ENCODE data around the gene TMEM167A. TPM values are rescaled to one million over a fixed set of nuclear protein-coding genes. Genes with fewer than 3 reads are reported as not detected.

The TMEM167A gene
- total RNA-seq, 2 experiments from 2014 or later: 63.8 to 68.4 TPM

GRCh38 chr5:83038924-83039323 lies 38.3 kb downstream of the TMEM167A start:
- Mint-ChIP-seq H3K36me3 (peaks cover 2% of the 10 kb centered on the region), H3K9me3 (peaks cover 2% of the 10 kb centered on the region), H3K4me3 (no peak overlapping the region), H3K27me3 (no peaks in the 10 kb centered on the region), H3K4me1 (peaks cover 3% of the 10 kb centered on the region), H3K27ac (no peak overlapping the region)
- DNase-seq: no peak
- no peak for ATAC-seq (ENCODE audit: low read depth)
- POLR2A ChIA-PET: no interaction called here

- H3K9me3 Mint-ChIP-seq: peaks cover 2% of the 10 kb centered on the region
- no peak overlapping the region for H3K27ac Mint-ChIP-seq
- H3K36me3 Mint-ChIP-seq: no peaks in the 10 kb centered on the region
- peaks cover 3% of the 10 kb centered on the region for H3K4me1 Mint-ChIP-seq
- H3K4me3 Mint-ChIP-seq: no peak overlapping the region
- DNase-seq (no peak), ATAC-seq (ENCODE audit: low read depth) (no peak)
- POLR2A ChIA-PET: no interaction called here
- no peaks in the 10 kb centered on the region for H3K27me3 Mint-ChIP-seq
Observed at GRCh38 chr5:83036991-83037575, 40.1 kb downstream of the TMEM167A start.

GRCh38 chr5:83035373-83036100 lies 41.7 kb downstream of the TMEM167A start:
- Mint-ChIP-seq H3K36me3 (no peaks in the 10 kb centered on the region), H3K27ac (no peak overlapping the region), H3K27me3 (no peaks in the 10 kb centered on the region), H3K9me3 (peaks cover 2% of the 10 kb centered on the region), H3K4me3 (no peak overlapping the region), H3K4me1 (peaks cover 3% of the 10 kb centered on the region)
- DNase-seq (no peak), ATAC-seq (ENCODE audit: low read depth) (no peak)
- POLR2A ChIA-PET: interaction anchor here (0.6 kb wide), 1 partner anchor 19 kb away, joined by 3 read pairs; no protein-coding TSS in a partner anchor

- Mint-ChIP-seq H3K27me3 (no peaks in the 10 kb centered on the region), H3K36me3 (no peaks in the 10 kb centered on the region), H3K4me1 (peaks cover 3% of the 10 kb centered on the region), H3K9me3 (peaks cover 2% of the 10 kb centered on the region), H3K4me3 (no peak overlapping the region), H3K27ac (no peak overlapping the region)
- ATAC-seq (ENCODE audit: low read depth): no peak
- no peak for DNase-seq
- POLR2A ChIA-PET: interaction anchor here (0.6 kb wide), 1 partner anchor 20 kb away, joined by 3 read pairs; no protein-coding TSS in a partner anchor
Observed at GRCh38 chr5:83034528-83035207, 42.5 kb downstream of the TMEM167A start.

GRCh38 chr5:83034036-83034435 lies 43.2 kb downstream of the TMEM167A start:
- peaks cover 3% of the 10 kb centered on the region for H3K4me1 Mint-ChIP-seq
- no peak overlapping the region for H3K4me3 Mint-ChIP-seq
- H3K9me3 Mint-ChIP-seq: peaks cover 2% of the 10 kb centered on the region
- ATAC-seq (ENCODE audit: low read depth) (no peak), DNase-seq (no peak)
- no peak overlapping the region for H3K27ac Mint-ChIP-seq
- no peaks in the 10 kb centered on the region for H3K36me3 Mint-ChIP-seq
- POLR2A ChIA-PET: no interaction called here
- no peaks in the 10 kb centered on the region for H3K27me3 Mint-ChIP-seq

- DNase-seq: no peak
- H3K9me3 Mint-ChIP-seq: peaks cover 2% of the 10 kb centered on the region
- no peaks in the 10 kb centered on the region for H3K36me3 Mint-ChIP-seq
- H3K27ac Mint-ChIP-seq: no peak overlapping the region
- no peak overlapping the region for H3K4me3 Mint-ChIP-seq
- H3K27me3 Mint-ChIP-seq: peaks cover 4% of the 10 kb centered on the region
- peaks cover under 1% of the 10 kb centered on the region for H3K4me1 Mint-ChIP-seq
- no peak for ATAC-seq (ENCODE audit: low read depth)
- POLR2A ChIA-PET: no interaction called here
Observed at GRCh38 chr5:83031381-83031780, 45.8 kb downstream of the TMEM167A start.

- ATAC-seq (ENCODE audit: low read depth) (no peak), DNase-seq (no peak)
- H3K4me1 Mint-ChIP-seq: no peaks in the 10 kb centered on the region
- H3K4me3 Mint-ChIP-seq: no peak overlapping the region
- peaks cover 2% of the 10 kb centered on the region for H3K9me3 Mint-ChIP-seq
- no peaks in the 10 kb centered on the region for H3K36me3 Mint-ChIP-seq
- no peak overlapping the region for H3K27ac Mint-ChIP-seq
- peaks cover 6% of the 10 kb centered on the region for H3K27me3 Mint-ChIP-seq
- POLR2A ChIA-PET: no interaction called here
Observed at GRCh38 chr5:83029912-83030311, 47.3 kb downstream of the TMEM167A start.

- DNase-seq: no peak
- Mint-ChIP-seq H3K27ac (no peak overlapping the region), H3K4me3 (no peak overlapping the region), H3K4me1 (no peaks in the 10 kb centered on the region), H3K36me3 (no peaks in the 10 kb centered on the region), H3K27me3 (peaks cover 6% of the 10 kb centered on the region), H3K9me3 (no peaks in the 10 kb centered on the region)
- no peak for ATAC-seq (ENCODE audit: low read depth)
- POLR2A ChIA-PET: no interaction called here
Observed at GRCh38 chr5:83026930-83027687, 50.1 kb downstream of the TMEM167A start.

GRCh38 chr5:83026516-83026915 lies 50.7 kb downstream of the TMEM167A start:
- POLR2A ChIA-PET: no interaction called here
- H3K4me1 Mint-ChIP-seq: no peaks in the 10 kb centered on the region
- H3K27me3 Mint-ChIP-seq: peaks cover 6% of the 10 kb centered on the region
- no peaks in the 10 kb centered on the region for H3K9me3 Mint-ChIP-seq
- no peak for DNase-seq
- no peak overlapping the region for H3K27ac Mint-ChIP-seq
- H3K36me3 Mint-ChIP-seq: no peaks in the 10 kb centered on the region
- no peak overlapping the region for H3K4me3 Mint-ChIP-seq
- no peak for ATAC-seq (ENCODE audit: low read depth)

- no peak for DNase-seq
- no peak for ATAC-seq (ENCODE audit: low read depth)
- POLR2A ChIA-PET: no interaction called here
- Mint-ChIP-seq H3K27ac (no peak overlapping the region), H3K36me3 (no peaks in the 10 kb centered on the region), H3K4me1 (no peaks in the 10 kb centered on the region), H3K27me3 (peaks cover 6% of the 10 kb centered on the region), H3K4me3 (no peak overlapping the region), H3K9me3 (no peaks in the 10 kb centered on the region)
Observed at GRCh38 chr5:83025690-83026478, 51.3 kb downstream of the TMEM167A start.

- no peaks in the 10 kb centered on the region for H3K36me3 Mint-ChIP-seq
- POLR2A ChIA-PET: no interaction called here
- H3K4me1 Mint-ChIP-seq: no peaks in the 10 kb centered on the region
- no peaks in the 10 kb centered on the region for H3K9me3 Mint-ChIP-seq
- DNase-seq: no peak
- no peak for ATAC-seq (ENCODE audit: low read depth)
- no peak overlapping the region for H3K27ac Mint-ChIP-seq
- H3K27me3 Mint-ChIP-seq: peaks cover 8% of the 10 kb centered on the region
- no peak overlapping the region for H3K4me3 Mint-ChIP-seq
Observed at GRCh38 chr5:83022334-83022733, 54.9 kb downstream of the TMEM167A start.

- ATAC-seq (ENCODE audit: low read depth): no peak
- DNase-seq: no peak
- Mint-ChIP-seq H3K4me1 (no peaks in the 10 kb centered on the region), H3K36me3 (peaks cover 2% of the 10 kb centered on the region), H3K4me3 (no peak overlapping the region), H3K9me3 (no peaks in the 10 kb centered on the region), H3K27ac (no peak overlapping the region), H3K27me3 (peaks cover 2% of the 10 kb centered on the region)
- POLR2A ChIA-PET: interaction anchor here (0.6 kb wide), 1 partner anchor 451 kb away, joined by 3 read pairs; no protein-coding TSS in a partner anchor
Observed at GRCh38 chr5:83015676-83016075, 61.5 kb downstream of the TMEM167A start.

GRCh38 chr5:83011985-83012384 lies 65.2 kb downstream of the TMEM167A start:
- Mint-ChIP-seq H3K27me3 (peaks cover 2% of the 10 kb centered on the region), H3K9me3 (no peaks in the 10 kb centered on the region), H3K36me3 (peaks cover 2% of the 10 kb centered on the region), H3K27ac (no peak overlapping the region), H3K4me3 (no peak overlapping the region), H3K4me1 (no peaks in the 10 kb centered on the region)
- POLR2A ChIA-PET: no interaction called here
- DNase-seq (no peak), ATAC-seq (ENCODE audit: low read depth) (no peak)

Measured in activated naive CD8-positive, alpha-beta T cell treated with anti-CD3 and anti-CD28 coated beads, Interleukin-2, amount 10 ng/mL, durations not matched to agents 7 days and 5 days (primary cell).